ENCODE data around the gene EDEM2. TPM values are rescaled to one million over a fixed set of nuclear protein-coding genes. Genes with fewer than 3 reads are reported as not detected.

Gene EDEM2
- polyA plus RNA-seq, 1 experiment: 28.3 TPM

GRCh38 chr20:35093267-35093884 is 53.8 kb downstream of the EDEM2 start:
- no peaks in the 10 kb centered on the region for H3K9me3 ChIP-seq (ENCODE audit: control insufficient read depth, insufficient read depth, low read length)
- DNase-seq (ENCODE audit: low read depth, low spot score): no peak
- ChIA-PET CTCF (interaction anchor here (0.5 to 1.1 kb wide), 3 partner anchors 10 to 217 kb away, joined by 3 to 4 read pairs (median 3); partner anchors contain the start of gene ACSS2), POLR2A (interaction anchor here (0.5 kb wide), 1 partner anchor 495 kb away, joined by 4 read pairs; no protein-coding TSS in a partner anchor)
- no peaks in the 10 kb centered on the region for H3K27me3 ChIP-seq (ENCODE audit: control insufficient read depth, insufficient read depth, low read length)
- H3K4me3 ChIP-seq (ENCODE audit: low read depth, low read length): no peak overlapping the region; the same call in 1 of the 2 replicates
- peak overlapping the region; percentile 88 for H3K27ac ChIP-seq (ENCODE audit: low read depth, low read length)
- no peak for TF ChIP-seq CTCF (IDR thresholded peaks at IDR 0.05; ENCODE audit: low read depth, low read length)

- ChIA-PET POLR2A (interaction anchor here (0.6 to 0.9 kb wide), 5 partner anchors 55 to 192 kb away, joined by 3 to 5 read pairs (median 3); partner anchors contain the start of genes EDEM2 and EIF6), CTCF (interaction anchor here (0.6 to 1.9 kb wide), 9 partner anchors 10 to 177 kb away, joined by 3 to 7 read pairs (median 3); partner anchors contain the start of genes GSS and MYH7B)
- Histone ChIP-seq H3K4me3 (ENCODE audit: low read depth, low read length) (peak within 1 kb of the TSS; percentile 93), H3K27me3 (ENCODE audit: control insufficient read depth, insufficient read depth, low read length) (no peaks in the 10 kb centered on the region), H3K27ac (ENCODE audit: low read depth, low read length) (peak within 1 kb of the TSS; percentile 88), H3K9me3 (ENCODE audit: control insufficient read depth, insufficient read depth, low read length) (no peaks in the 10 kb centered on the region)
- DNase-seq (ENCODE audit: low read depth, low spot score): peak; percentile 65
- peak; percentile 90 for TF ChIP-seq CTCF (IDR thresholded peaks at IDR 0.05; ENCODE audit: low read depth, low read length)
Measured at GRCh38 chr20:35092524-35093266, 54.4 kb downstream of the EDEM2 start, which contains the start of gene TRPC4AP. TRPC4AP (minus strand) TSS chr20:35092807; CDS start chr20:35092781, 26 bp downstream.

- CTCF ChIA-PET: interaction anchor here (0.6 to 1.9 kb wide), 8 partner anchors 9 to 178 kb away, joined by 3 to 7 read pairs (median 4); partner anchors contain the start of genes GSS and MYH7B
- no peak for TF ChIP-seq CTCF (IDR thresholded peaks at IDR 0.05; ENCODE audit: low read depth, low read length)
- Histone ChIP-seq H3K27me3 (ENCODE audit: control insufficient read depth, insufficient read depth, low read length) (no peaks in the 10 kb centered on the region), H3K4me3 (ENCODE audit: low read depth, low read length) (peak overlapping the region; percentile 93), H3K27ac (ENCODE audit: low read depth, low read length) (peak overlapping the region; percentile 88), H3K9me3 (ENCODE audit: control insufficient read depth, insufficient read depth, low read length) (no peaks in the 10 kb centered on the region)
- POLR2A ChIA-PET: interaction anchor here (0.6 to 0.9 kb wide), 5 partner anchors 55 to 192 kb away, joined by 3 to 5 read pairs (median 3); partner anchors contain the start of genes EDEM2 and EIF6
- DNase-seq (ENCODE audit: low read depth, low spot score): no peak
Measured at GRCh38 chr20:35091816-35092523, 55.2 kb downstream of the EDEM2 start.

DNA sequence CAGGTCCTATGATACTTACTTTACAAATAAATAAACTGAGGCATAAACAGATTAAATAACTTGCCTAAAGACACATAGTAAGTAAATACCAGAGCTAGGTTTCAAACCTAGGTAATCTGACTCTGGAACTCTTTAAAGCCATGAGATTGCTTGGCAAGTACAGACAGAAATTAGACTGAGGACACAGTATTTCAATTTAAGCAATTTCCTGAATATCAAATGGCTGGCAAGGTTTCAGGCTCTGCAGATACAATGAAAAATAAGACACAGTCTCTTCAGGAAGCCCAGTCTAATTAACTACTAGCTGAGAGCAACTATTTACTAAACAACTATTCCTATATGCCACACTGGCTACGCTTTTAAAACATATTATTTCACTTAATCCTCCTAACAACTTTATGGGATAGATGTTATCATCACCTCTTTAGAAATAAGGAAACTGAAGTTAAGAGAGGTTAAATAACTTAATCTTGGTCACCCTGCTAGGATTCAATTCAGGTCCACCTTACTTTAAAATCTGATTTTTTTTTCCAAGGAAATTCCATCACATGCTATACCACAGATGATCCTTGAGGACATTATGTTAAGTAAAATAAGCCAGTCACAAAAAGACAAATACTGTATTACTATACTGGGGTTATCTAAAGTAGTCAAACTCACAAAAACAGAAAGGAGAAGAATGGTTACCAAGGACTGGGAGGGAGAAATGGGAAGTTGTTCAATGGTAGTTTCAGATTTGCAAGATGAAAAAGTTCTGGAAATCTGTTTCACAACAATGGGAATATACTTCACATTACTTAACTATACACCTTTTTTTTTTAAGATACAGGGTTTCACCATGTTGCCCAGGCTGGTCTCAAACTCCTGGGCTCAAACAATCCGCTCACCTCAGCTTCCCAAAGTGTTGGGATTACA is 58.6 kb downstream of the EDEM2 start:
- POLR2A ChIA-PET: interaction anchor here (1.0 kb wide), 1 partner anchor 19 kb away, joined by 3 read pairs; no protein-coding TSS in a partner anchor

More for the DNA sequence above, 58.6 kb downstream of the EDEM2 start:
- Histone ChIP-seq H3K9me3 (ENCODE audit: control insufficient read depth, insufficient read depth, low read length) (no peaks in the 10 kb centered on the region), H3K4me3 (ENCODE audit: low read depth, low read length) (no peak overlapping the region), H3K27me3 (ENCODE audit: control insufficient read depth, insufficient read depth, low read length) (no peaks in the 10 kb centered on the region), H3K27ac (ENCODE audit: low read depth, low read length) (no peak overlapping the region)
- CTCF ChIA-PET: interaction anchor here (1.0 to 1.2 kb wide), 2 partner anchors 8 to 133 kb away, joined by 3 to 6 read pairs; partner anchors contain the start of gene MYH7B
- no peak for DNase-seq (ENCODE audit: low read depth, low spot score)
- TF ChIP-seq CTCF (IDR thresholded peaks at IDR 0.05; ENCODE audit: low read depth, low read length): no peak

Data from AG04450 (cell line).